MM.1S (cell line): ENCODE measurements around the gene CIB4.

Experiments
- CTCF ChIP-seq: fragments of 300-600 bp; sonication (generic); IDR thresholded peaks from 2 replicates; pipeline ENCODE4 v1.5.1; 2016; ENCODE audit warnings: antibody characterized with exemption, low read length, mixed read lengths
- EZH2phosphoT487 ChIP-seq: fragments of 300-600 bp; sonication (generic); IDR thresholded peaks from 2 replicates; pipeline ENCODE4 v1.6.1; 2018; ENCODE audit warnings: antibody characterized with exemption, low read length

DNA sequence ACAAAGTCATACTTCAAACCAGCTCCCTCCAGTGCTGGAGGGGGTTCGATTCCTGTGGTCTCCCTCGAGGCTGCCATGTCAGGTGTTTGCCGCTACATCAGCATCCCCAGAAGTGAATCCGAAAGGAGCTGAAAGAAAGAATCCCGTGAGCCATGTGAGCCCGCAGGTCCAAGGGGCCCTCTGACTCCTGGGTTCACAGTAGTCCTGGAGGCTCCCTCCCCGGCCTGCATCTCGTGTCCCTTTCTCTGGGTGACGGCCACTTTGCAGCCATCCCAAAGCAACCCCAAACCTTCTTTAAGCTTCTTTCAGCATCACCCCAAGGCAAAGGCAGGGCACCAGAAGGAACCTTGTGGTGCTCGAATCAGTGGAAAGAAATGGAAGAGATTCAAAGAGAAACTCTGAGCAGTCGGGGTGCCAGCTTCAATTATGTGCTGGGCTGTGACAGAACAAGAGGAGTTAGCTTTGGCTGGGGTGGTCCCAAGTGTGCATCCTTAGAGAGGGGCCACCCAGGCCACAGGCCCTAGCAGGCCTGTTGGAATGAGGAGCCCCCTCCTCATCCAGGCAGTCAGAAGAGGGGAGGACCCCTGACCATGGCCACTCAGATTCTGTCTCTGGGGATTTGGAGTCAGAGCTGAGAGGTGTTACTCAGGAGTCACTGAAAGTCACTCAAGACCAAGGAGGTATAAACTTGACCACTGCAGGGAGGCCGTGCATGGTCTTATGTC, 59.7 kb downstream of the CIB4 start:
- TF ChIP-seq CTCF (no peak), EZH2phosphoT487 (no peak)
